DMS53 (cell line): ENCODE data around the gene SCNN1A.

Source experiments
- DNase-seq: peaks from one replicate; lab custom pipeline; 2025; lab: John Stamatoyannopoulos, UW

The SCNN1A gene

GRCh38 chr12:6317693-6318439 is 57.5 kb downstream of the SCNN1A start:
- DNase-seq: no peak

- DNase-seq: no peak
Observed at GRCh38 chr12:6316921-6317692, 58.3 kb downstream of the SCNN1A start.

GRCh38 chr12:6315704-6316597 is 59.4 kb downstream of the SCNN1A start:
- DNase-seq: no peak

- no peak for DNase-seq
Observed at GRCh38 chr12:6315184-6315583, 60.2 kb downstream of the SCNN1A start.

- DNase-seq: no peak
Observed at GRCh38 chr12:6314776-6315175, 60.6 kb downstream of the SCNN1A start.

DNA sequence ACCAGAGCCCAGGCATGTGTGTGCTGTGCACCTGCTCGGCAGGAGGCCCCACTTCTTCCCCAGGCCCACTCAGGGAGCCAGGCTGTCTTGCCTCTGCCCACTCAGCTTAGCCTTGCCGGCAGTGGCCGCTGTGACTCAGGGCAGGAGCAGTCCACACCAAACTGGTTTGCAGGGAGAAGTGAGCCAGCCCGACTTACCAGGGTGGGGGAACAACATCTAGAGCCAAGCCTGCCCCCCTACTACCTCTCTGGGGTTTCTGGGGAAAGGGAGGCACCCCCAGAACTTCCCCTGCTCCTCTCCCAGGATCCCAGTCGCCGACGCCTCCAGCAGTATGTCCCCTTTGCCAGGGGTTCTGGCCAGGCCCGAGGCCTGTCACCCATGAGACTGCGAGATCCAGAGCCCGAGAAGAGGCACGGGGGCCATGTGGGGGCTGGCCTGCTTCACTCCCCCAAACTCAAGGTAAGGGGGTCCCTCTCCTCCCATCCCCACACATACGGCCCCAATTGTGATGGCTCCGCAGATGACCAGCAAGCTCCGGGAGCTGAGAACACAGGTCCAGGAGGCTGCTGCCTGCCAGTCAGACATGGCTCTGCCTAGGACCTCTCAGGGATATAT is 61.9 kb downstream of the SCNN1A start:
- no peak for DNase-seq

- peak; percentile 72 for DNase-seq
Observed at GRCh38 chr12:6312529-6313325, 62.6 kb downstream of the SCNN1A start.

DNA sequence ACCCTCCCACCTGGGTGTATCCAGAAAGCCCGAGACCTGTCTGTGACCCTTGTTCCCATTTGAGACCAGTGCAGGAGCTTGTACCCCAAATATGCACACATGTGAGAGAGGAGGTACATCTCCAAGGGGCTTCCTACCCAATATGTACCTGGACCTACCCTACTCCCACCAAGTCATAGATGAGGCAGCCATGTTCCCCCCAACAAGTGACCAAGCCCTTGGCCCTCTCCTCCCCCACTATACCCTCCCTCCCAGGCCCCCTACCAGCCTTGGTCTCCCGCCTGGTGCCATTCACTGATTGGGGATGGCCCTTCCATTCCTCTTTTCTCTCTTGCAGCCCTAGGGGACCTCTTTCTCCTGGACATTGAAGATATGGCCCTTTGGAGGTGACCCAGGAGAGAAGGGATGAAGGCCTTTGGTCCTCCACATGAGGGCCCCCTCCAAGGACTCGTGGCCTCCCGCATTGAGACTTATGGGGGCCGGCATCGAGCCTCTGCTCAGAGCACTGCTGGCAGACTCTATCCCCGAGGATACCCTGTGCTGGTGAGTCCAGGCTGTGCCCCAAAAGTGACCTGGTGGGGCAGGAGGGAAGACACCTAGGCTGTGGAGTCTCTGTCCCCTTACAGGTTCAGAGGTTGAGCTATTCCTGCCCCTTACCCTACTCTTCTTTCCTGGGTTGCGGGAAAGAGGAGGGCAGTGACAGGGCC is 63.4 kb downstream of the SCNN1A start:
- no peak for DNase-seq

DNA sequence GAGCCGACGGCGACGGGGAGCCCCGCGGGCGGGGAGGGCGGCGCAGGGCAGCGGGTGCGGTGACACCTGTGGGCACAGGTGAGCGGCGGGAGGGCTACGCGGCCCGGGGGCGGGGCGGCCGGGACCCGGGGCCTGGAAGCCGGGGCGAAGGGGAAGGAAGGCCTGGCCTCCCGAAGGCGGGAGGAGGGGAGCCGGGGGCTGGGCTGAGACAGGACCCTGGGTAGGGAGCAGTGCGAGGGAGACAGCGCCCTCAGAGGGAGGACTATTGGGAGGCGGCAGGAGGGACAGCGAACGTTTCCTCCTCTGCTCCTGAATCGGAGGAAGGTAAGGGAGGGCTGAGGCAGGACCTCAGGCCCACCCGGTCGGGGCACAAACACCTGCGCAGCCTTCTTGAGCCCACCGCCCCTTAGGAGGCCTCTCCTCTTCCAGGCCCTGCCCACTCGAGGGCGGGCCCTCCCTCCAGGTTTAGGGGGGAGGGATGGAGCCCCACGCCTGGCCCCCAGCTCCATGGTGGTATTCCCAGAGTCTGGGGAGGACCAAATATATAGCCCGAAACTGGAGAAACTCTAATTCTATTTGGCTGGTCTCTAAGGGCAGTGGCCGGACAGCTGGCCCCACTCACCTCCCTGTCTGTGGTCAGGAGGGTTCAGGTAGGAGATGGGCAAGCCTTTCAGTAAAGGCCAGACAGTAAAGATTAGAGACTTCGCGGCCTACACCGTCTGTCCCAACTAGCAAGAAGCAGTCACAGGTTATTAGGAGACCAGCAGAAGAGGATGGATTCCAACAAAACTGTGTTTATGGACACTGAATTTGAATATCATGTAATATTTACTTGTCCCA is 64.4 kb downstream of the SCNN1A start:
- DNase-seq: peak; percentile 84

GRCh38 chr12:6307529-6307928 is 67.8 kb downstream of the SCNN1A start:
- DNase-seq: no peak

DNA sequence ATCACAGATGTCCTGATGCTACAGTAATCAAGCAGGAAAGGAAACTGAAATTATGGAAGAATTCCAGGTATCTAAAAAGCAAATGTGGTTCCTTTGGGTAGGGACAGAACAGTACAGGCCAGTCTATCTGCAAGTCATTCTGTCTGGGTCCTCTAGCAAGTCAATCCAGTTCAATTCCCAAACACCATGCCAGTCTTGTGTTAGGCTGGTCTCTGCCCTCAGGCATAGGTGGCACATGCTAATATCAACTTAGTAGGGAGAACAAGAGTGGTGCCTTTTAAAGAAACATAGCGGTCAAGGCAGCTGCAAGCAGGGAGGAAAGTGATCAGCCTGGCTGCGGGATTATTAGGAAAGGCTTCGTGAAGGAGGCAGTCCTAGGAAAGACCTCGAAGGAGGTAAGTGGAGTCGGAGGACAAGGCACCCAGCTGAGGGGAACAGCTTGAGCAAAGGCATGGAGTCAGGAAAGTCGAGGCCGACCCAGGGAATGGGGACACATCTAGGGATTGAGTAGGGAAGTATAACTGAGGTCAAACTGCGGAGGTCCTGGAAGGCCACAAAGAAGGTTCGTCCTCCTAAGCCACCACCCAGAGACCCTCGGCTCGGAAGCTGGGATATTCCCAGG is 68.7 kb downstream of the SCNN1A start:
- DNase-seq: no peak

GRCh38 chr12:6306151-6306550 is 69.2 kb downstream of the SCNN1A start:
- DNase-seq: no peak

GRCh38 chr12:6303071-6303470 is 72.3 kb downstream of the SCNN1A start:
- DNase-seq: no peak

DNA sequence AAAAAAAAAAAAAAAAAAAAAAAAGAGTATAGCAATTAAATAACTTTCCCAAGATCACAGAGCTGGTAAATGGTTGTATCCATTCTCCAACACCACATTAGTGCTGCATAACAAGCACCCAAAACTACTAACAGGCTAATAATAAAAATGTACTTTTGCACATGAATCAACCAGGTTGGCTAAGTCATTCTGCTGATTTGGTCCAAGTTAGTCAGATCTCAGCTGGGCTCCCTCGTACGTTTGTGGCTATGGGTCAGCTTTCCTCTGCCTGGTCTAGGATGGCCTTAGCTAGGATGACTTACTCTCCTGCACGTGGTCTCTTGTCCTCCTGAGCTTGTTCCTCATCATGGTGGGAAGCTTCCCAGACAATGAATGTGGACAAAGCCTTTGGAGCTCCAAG is 72.7 kb downstream of the SCNN1A start:
- no peak for DNase-seq

- DNase-seq: no peak
Observed at GRCh38 chr12:6301721-6302120, 73.6 kb downstream of the SCNN1A start.

DNA sequence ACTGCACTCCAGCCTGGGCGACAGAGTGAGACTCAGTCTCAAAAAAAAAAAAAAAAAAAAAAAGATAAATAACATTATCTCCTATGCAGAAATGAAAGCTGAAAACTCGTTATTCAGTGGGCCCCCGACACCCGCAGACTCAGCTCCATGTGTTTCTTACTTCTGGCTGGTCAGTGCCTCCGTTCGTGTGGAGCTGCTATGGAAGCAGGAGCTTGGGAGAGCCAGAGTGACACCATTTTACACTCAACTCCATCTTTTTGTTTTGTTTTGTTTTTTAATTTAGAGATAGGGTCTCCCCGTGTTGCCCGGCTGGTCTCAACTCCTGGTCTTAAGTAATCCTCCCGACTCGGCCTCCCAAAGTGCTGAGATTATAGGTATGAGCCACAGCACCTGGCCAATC is 78.2 kb downstream of the SCNN1A start:
- DNase-seq: no peak
